Breast epithelium (tissue), 4 donors: Measurements from ENCODE around the gene RCOR2. TPM values are rescaled to one million over a fixed set of nuclear protein-coding genes. Genes with fewer than 3 reads are reported as not detected.
"Not testable (repeated sequence)": the region's sequence is repeated elsewhere in the genome, so short reads cannot be mapped to it uniquely, and the experiment has no call there.

ENCODE experiments used
- DNase-seq, 2 donors: peaks; one replicate each; pipeline ENCODE4 v3.0.0-alpha.2; 2019; ENCODE audit warnings: low spot score in 2 of 2
- H3K27ac ChIP-seq, 2 donors: fragments of 200-600 bp; sonication (generic) in 1 of 2; one replicate each; pipeline ENCODE4 v1.5.1; 2016 to 2019; ENCODE audit warnings: mild to moderate bottlenecking in 1 of 2
- H3K27me3 ChIP-seq, 2 donors: fragments of 200-600 bp; sonication (generic) in 1 of 2; one replicate each; pipeline versions ENCODE4 v1.5.1 to v1.6.0; 2017 to 2019; ENCODE audit warnings: control low read depth in 1 of 2, mild to moderate bottlenecking in 1 of 2
- H3K36me3 ChIP-seq: fragments of 200-600 bp; one replicate; pipeline ENCODE4 v1.5.1; 2019
- H3K4me1 ChIP-seq, 2 donors: fragments of 200-600 bp; sonication (generic); one replicate each; pipeline ENCODE4 v1.5.1; 2016 to 2019; ENCODE audit warnings: control low read depth in 1 of 2
- H3K4me3 ChIP-seq, 3 donors: fragments of 200-600 bp; sonication (generic); 1 replicate in 2 of 3; 2 replicates in 1 of 3; pipeline ENCODE4 v1.5.1; 2016 to 2019; ENCODE audit warnings: mild to moderate bottlenecking in 3 of 3, moderate library complexity in 2 of 3
- H3K9me3 ChIP-seq, 2 donors: fragments of 200-600 bp; sonication (generic) in 1 of 2; one replicate each; pipeline ENCODE4 v1.5.1; 2016 to 2019; ENCODE audit warnings: control low read depth in 1 of 2
- CTCF ChIP-seq, 3 donors: fragments of 450-650 bp; IDR thresholded peaks; one replicate each; pipeline ENCODE4 v1.5.1; 2016 to 2017; ENCODE audit warnings: antibody characterized with exemption in 3 of 3, mild to moderate bottlenecking in 3 of 3, moderate library complexity in 3 of 3
- POLR2A ChIP-seq: fragments of 450-650 bp; IDR thresholded peaks from one replicate; pipeline ENCODE4 v1.6.1; 2016; ENCODE audit warnings: antibody characterized with exemption, mild to moderate bottlenecking, moderate library complexity
- POLR2AphosphoS5 ChIP-seq, 3 donors: sonication (generic); formaldehyde crosslinking; IDR thresholded peaks; one replicate each; pipeline ENCODE4 v1.6.1; 2017; ENCODE audit warnings: antibody characterized with exemption in 3 of 3
- intact Hi-C: fragments of 100-400 bp; cut with DNase I; formaldehyde crosslinking; loops from one replicate; pipeline ENCODE4 v1.15.1; 2023; ENCODE audit warnings: low total_unique reads
- total RNA-seq, 3 donors: library from RNA; depleted of rRNA; stranded (reverse); fragments of >200 nt; gene quantifications; one replicate each; pipeline ENCODE4 v1.1.0, GENCODE V29; 2016

The RCOR2 gene
- total RNA-seq: under 1 TPM; 0.16 to 0.33 (median 0.29) TPM

GRCh38 chr11:63916837-63917691 is at the start of gene RCOR2:
RCOR2 (minus strand) TSS chr11:63917164; CDS start chr11:63916456, 708 bp downstream.
- Histone ChIP-seq H3K4me3 (peak within 1 kb of the TSS; percentile 44 to 74 (median 54)), H3K9me3 (no peaks in the 10 kb centered on the region), H3K4me1 (peaks cover 4 to 31% of the 10 kb centered on the region in 2 donors), H3K27ac (peak within 1 kb of the TSS; percentile 82 to 83), H3K36me3 (no peaks in the 10 kb centered on the region), H3K27me3 (no peaks in the 10 kb centered on the region)
- intact Hi-C loops: no loop called here
- TF ChIP-seq CTCF (IDR thresholded peaks at IDR 0.05) (no peak), POLR2AphosphoS5 (IDR thresholded peaks at IDR 0.05) (no peak), POLR2A (no peak)
- DNase-seq: no peak

GRCh38 chr11:63966444-63966843 is 49.5 kb upstream of the RCOR2 start:
- Histone ChIP-seq H3K4me1 (no peaks in the 10 kb centered on the region), H3K4me3 (no peak overlapping the region), H3K36me3 (no peaks in the 10 kb centered on the region), H3K27me3 (no peaks in the 10 kb centered on the region), H3K9me3 (no peaks in the 10 kb centered on the region), H3K27ac (no peak overlapping the region)
- DNase-seq: no peak
- intact Hi-C loops: no loop called here
- TF ChIP-seq POLR2AphosphoS5 (IDR thresholded peaks at IDR 0.05) (no peak), CTCF (IDR thresholded peaks at IDR 0.05) (no peak), POLR2A (no peak)

GRCh38 chr11:63963895-63964294 is 46.9 kb upstream of the RCOR2 start:
- H3K27ac ChIP-seq, intact Hi-C loops, H3K27me3 ChIP-seq: not testable (repeated sequence)

GRCh38 chr11:63961608-63962412 is 44.8 kb upstream of the RCOR2 start:
- intact Hi-C loops: no loop called here
- H3K4me1 ChIP-seq: no peaks in the 10 kb centered on the region
- peak in 1 of 2 donors; percentile 73 for DNase-seq
- no peaks in the 10 kb centered on the region for H3K9me3 ChIP-seq
- peak overlapping the region; percentile 9 to 13 for H3K27ac ChIP-seq
- no peak for TF ChIP-seq POLR2A
- TF ChIP-seq CTCF (IDR thresholded peaks at IDR 0.05): no peak
- TF ChIP-seq POLR2AphosphoS5 (IDR thresholded peaks at IDR 0.05): no peak
- no peaks in the 10 kb centered on the region for H3K36me3 ChIP-seq
- no peak overlapping the region for H3K4me3 ChIP-seq
- no peaks in the 10 kb centered on the region for H3K27me3 ChIP-seq

More at GRCh38 chr11:63963895-63964294, 46.9 kb upstream of the RCOR2 start:
- not testable (repeated sequence) for H3K9me3 ChIP-seq, H3K4me1 ChIP-seq, H3K4me3 ChIP-seq, DNase-seq, H3K36me3 ChIP-seq

- H3K36me3 ChIP-seq: no peaks in the 10 kb centered on the region
- intact Hi-C loops: loop anchor here (5.0 kb wide), 1 partner anchor 196 kb away; no protein-coding TSS in a partner anchor
- H3K9me3 ChIP-seq: no peaks in the 10 kb centered on the region
- no peak overlapping the region for H3K27ac ChIP-seq
- no peak overlapping the region for H3K4me3 ChIP-seq
- H3K4me1 ChIP-seq: no peaks in the 10 kb centered on the region
- TF ChIP-seq CTCF (IDR thresholded peaks at IDR 0.05): no peak
- TF ChIP-seq POLR2AphosphoS5 (IDR thresholded peaks at IDR 0.05): no peak
- no peak for TF ChIP-seq POLR2A
- no peak for DNase-seq
- no peaks in the 10 kb centered on the region for H3K27me3 ChIP-seq
These were observed 41.0 kb upstream of the RCOR2 start for GRCh38 chr11:63958008-63958407.
